Fibroblast of lung (primary cell): ENCODE data around the gene CNTN4.

Experiments
- CTCF ChIP-seq, 2 donors: IDR thresholded peaks in 1 of 2; conservative IDR thresholded peaks in 1 of 2; 1 replicate in 1 of 2; 2 replicates in 1 of 2; pipeline ENCODE4 v1.5.1; 2011 to 2012; ENCODE audit warnings: low read length in 2 of 2, control low read depth in 1 of 2, inconsistent platforms in 1 of 2, low read depth in 1 of 2, mild to moderate bottlenecking in 1 of 2
- EZH2 ChIP-seq: IDR thresholded peaks from 2 replicates; pipeline ENCODE4 v1.5.1; 2012; ENCODE audit warnings: low read length, control low read depth, mild to moderate bottlenecking; ENCODE audit errors: missing control alignments

GRCh38 chr3:3089017-3089416 is 990.4 kb downstream of the CNTN4 start:
- TF ChIP-seq CTCF (conservative IDR thresholded peaks at IDR 0.05 in 1 of 2, IDR thresholded peaks at IDR 0.05 in 1 of 2; ENCODE audit: low read depth in 1 of 2, low read length in 2 of 2), result no peak
- TF ChIP-seq EZH2, result no peak
